ENCODE results near the gene MCM8. TPM values are rescaled to one million over a fixed set of nuclear protein-coding genes. Genes with fewer than 3 reads are reported as not detected.

Gene MCM8
- polyA plus RNA-seq (2011; rRNA removed) = 2.0 and 2.8 TPM in 2 replicates
- polyA minus RNA-seq (2011; rRNA and poly(A)+ RNA removed) = 2.0 and 3.5 TPM in 2 replicates

GRCh38 chr20:5950271-5951031 is at the start of gene MCM8, which contains the start of gene TRMT6:
Gene MCM8, plus strand, starts transcription at chr20:5950652. Its CDS starts 1,364 bp downstream, at chr20:5952016.
Gene TRMT6, minus strand, starts transcription at chr20:5950533. Its CDS starts 128 bp downstream, at chr20:5950405.
- peak within 1 kb of the TSS; percentile 94 for H3K4me3 ChIP-seq (ENCODE audit: low read depth, low read length)
- DNase-seq (ENCODE audit: low read depth, low spot score) = peak; percentile 84
- H3K9me3 ChIP-seq (ENCODE audit: control insufficient read depth, insufficient read depth, low read length) = no peaks in the 10 kb centered on the region; the same call in 1 of the 2 replicates
- H3K27me3 ChIP-seq (ENCODE audit: control insufficient read depth, insufficient read depth, low read length) = no peaks in the 10 kb centered on the region
- ChIA-PET POLR2A (interaction anchor here (0.5 kb wide), 1 partner anchor 128 kb away, joined by 3 read pairs; no protein-coding TSS in a partner anchor), CTCF (interaction anchor here (0.6 to 2.1 kb wide), 4 partner anchors 10 to 421 kb away, joined by 3 to 7 read pairs (median 3); no protein-coding TSS in a partner anchor)
- peak within 1 kb of the TSS; percentile 61 for H3K27ac ChIP-seq (ENCODE audit: low read depth, low read length)
- TF ChIP-seq CTCF (IDR thresholded peaks at IDR 0.05; ENCODE audit: low read depth, low read length) = no peak

GRCh38 chr20:5900908-5901307 is 49.5 kb upstream of the MCM8 start:
- POLR2A ChIA-PET = no interaction called here
- Histone ChIP-seq H3K9me3 (ENCODE audit: control insufficient read depth, insufficient read depth, low read length) (no peaks in the 10 kb centered on the region), H3K27me3 (ENCODE audit: control insufficient read depth, insufficient read depth, low read length) (peaks cover 9% of the 10 kb centered on the region), H3K27ac (ENCODE audit: low read depth, low read length) (no peak overlapping the region), H3K4me3 (ENCODE audit: low read depth, low read length) (no peak overlapping the region)
- DNase-seq (ENCODE audit: low read depth, low spot score) = no peak
- CTCF ChIA-PET = no interaction called here
- TF ChIP-seq CTCF (IDR thresholded peaks at IDR 0.05; ENCODE audit: low read depth, low read length) = no peak

- Histone ChIP-seq H3K4me3 (ENCODE audit: low read depth, low read length) (no peak overlapping the region), H3K9me3 (ENCODE audit: control insufficient read depth, insufficient read depth, low read length) (no peaks in the 10 kb centered on the region; the same call in 1 of the 2 replicates), H3K27ac (ENCODE audit: low read depth, low read length) (no peak overlapping the region), H3K27me3 (ENCODE audit: control insufficient read depth, insufficient read depth, low read length) (peaks cover 7% of the 10 kb centered on the region)
- no peak for TF ChIP-seq CTCF (IDR thresholded peaks at IDR 0.05; ENCODE audit: low read depth, low read length)
- DNase-seq (ENCODE audit: low read depth, low spot score) = no peak
- POLR2A ChIA-PET = no interaction called here
- CTCF ChIA-PET = interaction anchor here (0.6 kb wide), 2 partner anchors 58 to 733 kb away, joined by 3 read pairs; no protein-coding TSS in a partner anchor
These were observed 41.5 kb upstream of the MCM8 start for GRCh38 chr20:5908981-5909380.

- no peak for DNase-seq (ENCODE audit: low read depth, low spot score)
- Histone ChIP-seq H3K9me3 (ENCODE audit: control insufficient read depth, insufficient read depth, low read length) (no peaks in the 10 kb centered on the region; the same call in 1 of the 2 replicates), H3K27me3 (ENCODE audit: control insufficient read depth, insufficient read depth, low read length) (peaks cover 7% of the 10 kb centered on the region), H3K27ac (ENCODE audit: low read depth, low read length) (no peak overlapping the region), H3K4me3 (ENCODE audit: low read depth, low read length) (no peak overlapping the region)
- POLR2A ChIA-PET = no interaction called here
- CTCF ChIA-PET = interaction anchor here (0.6 kb wide), 2 partner anchors 50 to 731 kb away, joined by 3 read pairs; no protein-coding TSS in a partner anchor
- no peak for TF ChIP-seq CTCF (IDR thresholded peaks at IDR 0.05; ENCODE audit: low read depth, low read length)
These were observed 40.3 kb upstream of the MCM8 start for GRCh38 chr20:5910186-5910585.

GRCh38 chr20:5913166-5913565 is 37.3 kb upstream of the MCM8 start:
- H3K27me3 ChIP-seq (ENCODE audit: control insufficient read depth, insufficient read depth, low read length) = no peaks in the 10 kb centered on the region
- H3K27ac ChIP-seq (ENCODE audit: low read depth, low read length) = no peak overlapping the region
- CTCF ChIA-PET = interaction anchor here (0.6 to 0.7 kb wide), 2 partner anchors 190 to 690 kb away, joined by 3 read pairs; no protein-coding TSS in a partner anchor
- DNase-seq (ENCODE audit: low read depth, low spot score) = no peak
- TF ChIP-seq CTCF (IDR thresholded peaks at IDR 0.05; ENCODE audit: low read depth, low read length) = no peak
- no peaks in the 10 kb centered on the region; the same call in 1 of the 2 replicates for H3K9me3 ChIP-seq (ENCODE audit: control insufficient read depth, insufficient read depth, low read length)
- no peak overlapping the region for H3K4me3 ChIP-seq (ENCODE audit: low read depth, low read length)
- POLR2A ChIA-PET = no interaction called here
